HEK293 (cell line): ENCODE data around the gene KAT2B.

Experiments
- CTCF ChIA-PET: fragments of 350-600 bp; formaldehyde crosslinking; extraction: SDS; loops from one replicate; lab custom pipeline; 2021; ENCODE audit warnings: antibody characterized with exemption; lab: Yijun Ruan, JAX
- POLR2A ChIA-PET: fragments of 300-600 bp; formaldehyde crosslinking; extraction: SDS; loops from one replicate; lab custom pipeline; 2020; ENCODE audit warnings: antibody characterized with exemption, inconsistent platforms; lab: Yijun Ruan, JAX
- H3K27ac ChIP-seq: fragments of 200-500 bp; sonication (Bioruptor generic); 2 replicates; pipeline ENCODE4 v1.5.1; 2014; ENCODE audit warnings: low read depth, low read length, control low read depth, inconsistent platforms; ENCODE audit errors: extremely low read depth
- H3K36me3 ChIP-seq, 2 experiments: fragments of 200-500 bp in 1 of 2; sonication (Bioruptor generic) in 1 of 2; 1 replicate in 1 of 2; 2 replicates in 1 of 2; pipeline ENCODE4 v1.5.1; 2014 to 2017; ENCODE audit warnings: inconsistent platforms in 2 of 2, low read length in 2 of 2; ENCODE audit not compliant: control insufficient read depth in 2 of 2, insufficient read depth in 1 of 2
- H3K4me1 ChIP-seq: fragments of 200-500 bp; sonication (Bioruptor generic); 2 replicates; pipeline ENCODE4 v1.5.1; 2014; ENCODE audit warnings: mild to moderate bottlenecking, low read length, inconsistent platforms; ENCODE audit not compliant: control insufficient read depth, insufficient read depth
- H3K4me3 ChIP-seq: 2 replicates; pipeline ENCODE4 v1.5.1; 2011; ENCODE audit warnings: low read depth, mild to moderate bottlenecking, control low read depth, low read length, moderate library complexity
- H3K9me3 ChIP-seq: fragments of 200-500 bp; sonication (Bioruptor generic); 2 replicates; pipeline ENCODE4 v1.5.1; 2014; ENCODE audit warnings: low read depth, low read length, inconsistent platforms; ENCODE audit not compliant: control insufficient read depth, insufficient read depth
- BCL11A ChIP-seq: fragments of 450-650 bp; formaldehyde crosslinking; IDR thresholded peaks from 2 replicates; pipeline ENCODE4 v1.5.1; 2016; ENCODE audit warnings: low read depth, missing biosample characterization, missing genetic modification characterization
- GLIS1 ChIP-seq: fragments of 450-650 bp; formaldehyde crosslinking; IDR thresholded peaks from 2 replicates; pipeline ENCODE4 v1.5.1; 2016; ENCODE audit warnings: missing biosample characterization, missing genetic modification characterization
- HOXD13 ChIP-seq: sonication (generic); formaldehyde crosslinking; IDR thresholded peaks from 2 replicates; pipeline ENCODE4 v1.8.0; 2022; ENCODE audit warnings: missing genetic modification reagents, borderline replicate concordance
- KLF8 ChIP-seq: fragments of 450-650 bp; formaldehyde crosslinking; IDR thresholded peaks from 2 replicates; pipeline ENCODE4 v1.5.1; 2016; ENCODE audit warnings: missing biosample characterization, missing genetic modification characterization
- SP3 ChIP-seq: fragments of 450-650 bp; formaldehyde crosslinking; IDR thresholded peaks from 2 replicates; pipeline ENCODE4 v1.5.1; 2016; ENCODE audit warnings: missing biosample characterization, missing genetic modification characterization
- SP7 ChIP-seq: fragments of 450-650 bp; formaldehyde crosslinking; IDR thresholded peaks from 2 replicates; pipeline ENCODE4 v1.5.1; 2016; ENCODE audit warnings: missing biosample characterization, missing genetic modification characterization
- ZBTB49 ChIP-seq: fragments of 450-650 bp; formaldehyde crosslinking; IDR thresholded peaks from 2 replicates; pipeline ENCODE4 v1.5.1; 2016; ENCODE audit warnings: missing biosample characterization, missing genetic modification characterization, low read depth
- ZIC2 ChIP-seq: fragments of 450-650 bp; formaldehyde crosslinking; IDR thresholded peaks from 2 replicates; pipeline ENCODE4 v1.5.1; 2016; ENCODE audit warnings: missing biosample characterization, missing genetic modification characterization
- ZNF10 ChIP-seq: fragments of 450-650 bp; formaldehyde crosslinking; IDR thresholded peaks from 2 replicates; pipeline ENCODE4 v1.5.1; 2017; ENCODE audit warnings: missing biosample characterization, missing genetic modification characterization
- ZNF114 ChIP-seq: fragments of 450-650 bp; formaldehyde crosslinking; IDR thresholded peaks from 2 replicates; pipeline ENCODE4 v1.5.0; 2017; ENCODE audit warnings: missing biosample characterization, missing genetic modification characterization
- ZNF133 ChIP-seq: fragments of 450-650 bp; formaldehyde crosslinking; IDR thresholded peaks from 2 replicates; pipeline ENCODE4 v1.5.1; 2016; ENCODE audit warnings: missing biosample characterization, missing genetic modification characterization
- ZNF140 ChIP-seq: fragments of 450-650 bp; formaldehyde crosslinking; IDR thresholded peaks from 2 replicates; pipeline ENCODE4 v1.5.1; 2016; ENCODE audit warnings: missing biosample characterization, missing genetic modification characterization
- ZNF169 ChIP-seq: fragments of 450-650 bp; formaldehyde crosslinking; IDR thresholded peaks from 2 replicates; pipeline ENCODE4 v1.5.1; 2016; ENCODE audit warnings: missing biosample characterization, missing genetic modification characterization
- ZNF221 ChIP-seq: fragments of 450-650 bp; formaldehyde crosslinking; IDR thresholded peaks from 2 replicates; pipeline ENCODE4 v1.5.1; 2017; ENCODE audit warnings: missing biosample characterization, missing genetic modification characterization, borderline replicate concordance
- ZNF280D ChIP-seq: fragments of 450-650 bp; formaldehyde crosslinking; IDR thresholded peaks from 2 replicates; pipeline ENCODE4 v1.5.1; 2016; ENCODE audit warnings: missing biosample characterization, missing genetic modification characterization
- ZNF292 ChIP-seq: fragments of 450-650 bp; formaldehyde crosslinking; IDR thresholded peaks from 2 replicates; pipeline ENCODE4 v1.5.1; 2016; ENCODE audit warnings: low read depth, missing biosample characterization, missing genetic modification characterization, borderline replicate concordance
- ZNF302 ChIP-seq: fragments of 450-650 bp; formaldehyde crosslinking; IDR thresholded peaks from 2 replicates; pipeline ENCODE4 v1.5.1; 2016; ENCODE audit warnings: missing biosample characterization, missing genetic modification characterization, low read depth
- ZNF311 ChIP-seq: fragments of 450-650 bp; formaldehyde crosslinking; IDR thresholded peaks from 2 replicates; pipeline ENCODE4 v1.5.1; 2017; ENCODE audit warnings: missing biosample characterization, missing genetic modification characterization, borderline replicate concordance
- ZNF366 ChIP-seq: fragments of 450-650 bp; formaldehyde crosslinking; conservative IDR thresholded peaks from 2 replicates; pipeline ENCODE4 v1.5.1; 2016; ENCODE audit warnings: missing biosample characterization, missing genetic modification characterization
- ZNF416 ChIP-seq: fragments of 450-650 bp; formaldehyde crosslinking; IDR thresholded peaks from 2 replicates; pipeline ENCODE4 v1.5.1; 2016; ENCODE audit warnings: missing biosample characterization, missing genetic modification characterization
- ZNF433 ChIP-seq: fragments of 450-650 bp; formaldehyde crosslinking; IDR thresholded peaks from 2 replicates; pipeline ENCODE4 v1.5.1; 2016; ENCODE audit warnings: missing biosample characterization, missing genetic modification characterization, low read depth
- ZNF629 ChIP-seq: fragments of 450-650 bp; formaldehyde crosslinking; IDR thresholded peaks from 2 replicates; pipeline ENCODE4 v1.5.1; 2017; ENCODE audit warnings: missing biosample characterization, missing genetic modification characterization
- ZNF664 ChIP-seq: fragments of 450-650 bp; formaldehyde crosslinking; IDR thresholded peaks from 2 replicates; pipeline ENCODE4 v1.5.1; 2016; ENCODE audit warnings: missing biosample characterization, missing genetic modification characterization
- ZNF707 ChIP-seq: fragments of 450-650 bp; formaldehyde crosslinking; IDR thresholded peaks from 2 replicates; pipeline ENCODE4 v1.5.1; 2016; ENCODE audit warnings: missing biosample characterization, missing genetic modification characterization
- ZNF747 ChIP-seq: fragments of 450-650 bp; formaldehyde crosslinking; IDR thresholded peaks from 2 replicates; pipeline ENCODE4 v1.5.1; 2016; ENCODE audit warnings: missing biosample characterization, missing genetic modification characterization
- ZNF843 ChIP-seq: fragments of 450-650 bp; formaldehyde crosslinking; IDR thresholded peaks from 2 replicates; pipeline ENCODE4 v1.5.1; 2016; ENCODE audit warnings: missing biosample characterization, missing genetic modification characterization
- ZSCAN30 ChIP-seq: fragments of 450-650 bp; IDR thresholded peaks from 2 replicates; pipeline ENCODE4 v1.5.1; 2018; ENCODE audit warnings: missing biosample characterization, mild to moderate bottlenecking, missing genetic modification characterization, moderate library complexity
- TF ChIP-seq, protein P1 (sequence below): fragments of 450-650 bp; formaldehyde crosslinking; IDR thresholded peaks from 2 replicates; pipeline ENCODE4 v1.5.1; 2017; ENCODE audit warnings: missing biosample characterization, missing genetic modification characterization
- TF ChIP-seq, protein P2 (sequence below): fragments of 450-650 bp; formaldehyde crosslinking; IDR thresholded peaks from 2 replicates; pipeline ENCODE4 v1.5.1; 2016; ENCODE audit warnings: missing biosample characterization, missing genetic modification characterization

Gene KAT2B

GRCh38 chr3:20039765-20040547, at the start of gene KAT2B:
KAT2B (plus strand) TSS chr3:20040446; CDS start chr3:20040478, 32 bp downstream.
- Histone ChIP-seq H3K9me3 (no peaks in the 10 kb centered on the region), H3K36me3 (no peaks in the 10 kb centered on the region), H3K4me1 (peaks cover 19% of the 10 kb centered on the region), H3K4me3 (peak within 1 kb of the TSS; percentile 76), H3K27ac (peak within 1 kb of the TSS; percentile 99)
- ChIA-PET CTCF (interaction anchor here (0.6 to 1.0 kb wide), 4 partner anchors 94 to 514 kb away, joined by 3 to 4 read pairs (median 4); no protein-coding TSS in a partner anchor), POLR2A (no interaction called here)
- TF ChIP-seq ZNF311 (tag by site-specific recombination) = no peak
- no peak for TF ChIP-seq ZNF10 (tag by site-specific recombination)
- no peak for TF ChIP-seq HOXD13 (CRISPR knock-in tag)
- TF ChIP-seq BCL11A (tag by site-specific recombination) = 0 out of 2 replicates have a peak, but pooled peaks have one; percentile 21
- peak; percentile 19; the same call in 1 of the 2 replicates for TF ChIP-seq ZNF366 (tag by site-specific recombination)
- TF ChIP-seq ZNF169 (tag by site-specific recombination) = no peak
- no peak for TF ChIP-seq ZNF747 (tag by site-specific recombination)
- peak; percentile 88 for TF ChIP-seq ZSCAN30 (tag by site-specific recombination)
- peak; percentile 42 for TF ChIP-seq ZNF629 (tag by site-specific recombination)
- no peak for TF ChIP-seq ZNF114 (tag by site-specific recombination)
- TF ChIP-seq ZNF664 (tag by site-specific recombination) = no peak
- TF ChIP-seq ZNF707 = no peak
- peak; percentile 79 for TF ChIP-seq SP7 (tag by site-specific recombination)
- no peak for TF ChIP-seq ZNF302 (tag by site-specific recombination)
- TF ChIP-seq GLIS1 (tag by site-specific recombination) = peak; percentile 98
- TF ChIP-seq SP3 (tag by site-specific recombination) = peak; percentile 67
- no peak for TF ChIP-seq ZNF133 (tag by site-specific recombination)
- peak; percentile 86; the same call in 1 of the 2 replicates for TF ChIP-seq KLF8 (tag by site-specific recombination)
- TF ChIP-seq, protein P1, sequence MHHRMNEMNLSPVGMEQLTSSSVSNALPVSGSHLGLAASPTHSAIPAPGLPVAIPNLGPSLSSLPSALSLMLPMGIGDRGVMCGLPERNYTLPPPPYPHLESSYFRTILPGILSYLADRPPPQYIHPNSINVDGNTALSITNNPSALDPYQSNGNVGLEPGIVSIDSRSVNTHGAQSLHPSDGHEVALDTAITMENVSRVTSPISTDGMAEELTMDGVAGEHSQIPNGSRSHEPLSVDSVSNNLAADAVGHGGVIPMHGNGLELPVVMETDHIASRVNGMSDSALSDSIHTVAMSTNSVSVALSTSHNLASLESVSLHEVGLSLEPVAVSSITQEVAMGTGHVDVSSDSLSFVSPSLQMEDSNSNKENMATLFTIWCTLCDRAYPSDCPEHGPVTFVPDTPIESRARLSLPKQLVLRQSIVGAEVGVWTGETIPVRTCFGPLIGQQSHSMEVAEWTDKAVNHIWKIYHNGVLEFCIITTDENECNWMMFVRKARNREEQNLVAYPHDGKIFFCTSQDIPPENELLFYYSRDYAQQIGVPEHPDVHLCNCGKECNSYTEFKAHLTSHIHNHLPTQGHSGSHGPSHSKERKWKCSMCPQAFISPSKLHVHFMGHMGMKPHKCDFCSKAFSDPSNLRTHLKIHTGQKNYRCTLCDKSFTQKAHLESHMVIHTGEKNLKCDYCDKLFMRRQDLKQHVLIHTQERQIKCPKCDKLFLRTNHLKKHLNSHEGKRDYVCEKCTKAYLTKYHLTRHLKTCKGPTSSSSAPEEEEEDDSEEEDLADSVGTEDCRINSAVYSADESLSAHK = peak; percentile 63; the same call in 1 of the 2 replicates
- TF ChIP-seq ZNF843 (tag by site-specific recombination) = peak; percentile 55; the same call in 1 of the 2 replicates
- TF ChIP-seq, protein P2, sequence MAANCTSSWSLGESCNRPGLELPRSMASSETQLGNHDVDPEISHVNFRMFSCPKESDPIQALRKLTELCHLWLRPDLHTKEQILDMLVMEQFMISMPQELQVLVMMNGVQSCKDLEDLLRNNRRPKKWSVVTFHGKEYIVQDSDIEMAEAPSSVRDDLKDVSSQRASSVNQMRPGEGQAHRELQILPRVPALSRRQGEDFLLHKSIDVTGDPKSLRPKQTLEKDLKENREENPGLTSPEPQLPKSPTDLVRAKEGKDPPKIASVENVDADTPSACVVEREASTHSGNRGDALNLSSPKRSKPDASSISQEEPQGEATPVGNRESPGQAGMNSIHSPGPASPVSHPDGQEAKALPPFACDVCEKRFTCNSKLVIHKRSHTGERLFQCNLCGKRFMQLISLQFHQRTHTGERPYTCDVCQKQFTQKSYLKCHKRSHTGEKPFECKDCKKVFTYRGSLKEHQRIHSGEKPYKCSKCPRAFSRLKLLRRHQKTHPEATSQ (tag by site-specific recombination) = no peak
- TF ChIP-seq ZBTB49 (tag by site-specific recombination) = no peak
- no peak for TF ChIP-seq ZNF292 (tag by site-specific recombination)
- peak; percentile 95 for TF ChIP-seq ZIC2 (tag by site-specific recombination)
- TF ChIP-seq ZNF221 (tag by site-specific recombination) = no peak
- no peak for TF ChIP-seq ZNF433 (tag by site-specific recombination)
- no peak for TF ChIP-seq ZNF280D (tag by site-specific recombination)
- no peak for TF ChIP-seq ZNF140 (tag by site-specific recombination)
- no peak for TF ChIP-seq ZNF416 (tag by site-specific recombination)
